HG03103 (cell line): ENCODE data around the gene OR8D2.
"Not testable (repeated sequence)": the region's sequence is repeated elsewhere in the genome, so short reads cannot be mapped to it uniquely, and the experiment has no call there.

Source experiments
- ATAC-seq: cut with Tn5 transposase; IDR thresholded peaks from one replicate; pipeline ENCODE4 v1.9.1; 2021; ENCODE audit warnings: low read depth; ENCODE audit not compliant: unreplicated experiment

The OR8D2 gene

GRCh38 chr11:124294687-124295086 lies 25.3 kb downstream of the OR8D2 start:
- no peak for ATAC-seq

GRCh38 chr11:124285610-124286344 lies 34.2 kb downstream of the OR8D2 start:
- ATAC-seq, result peak; percentile 76

GRCh38 chr11:124278261-124278660 lies 41.7 kb downstream of the OR8D2 start:
- ATAC-seq, result no peak

DNA sequence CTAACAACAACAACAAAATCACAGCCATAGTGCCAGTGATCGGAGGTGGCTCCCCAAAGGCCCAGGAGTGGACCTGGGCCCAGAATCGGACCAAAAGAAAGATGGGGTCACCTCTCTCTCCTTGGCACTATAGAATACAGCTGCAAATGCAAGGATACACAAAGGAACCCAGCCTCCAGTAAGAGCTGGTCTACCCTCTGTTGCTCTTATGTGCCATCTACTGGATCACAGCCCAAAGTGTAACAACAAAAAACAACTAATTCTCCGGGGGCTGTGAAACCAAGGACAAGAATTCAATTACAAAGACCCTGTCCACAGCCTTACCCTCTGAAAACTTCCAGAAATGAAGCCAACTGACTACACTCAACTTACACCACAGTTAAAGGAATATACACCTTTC lies 42.2 kb downstream of the OR8D2 start:
- ATAC-seq, result no peak

- no peak for ATAC-seq
Measured at GRCh38 chr11:124277207-124277606, 42.8 kb downstream of the OR8D2 start.

DNA sequence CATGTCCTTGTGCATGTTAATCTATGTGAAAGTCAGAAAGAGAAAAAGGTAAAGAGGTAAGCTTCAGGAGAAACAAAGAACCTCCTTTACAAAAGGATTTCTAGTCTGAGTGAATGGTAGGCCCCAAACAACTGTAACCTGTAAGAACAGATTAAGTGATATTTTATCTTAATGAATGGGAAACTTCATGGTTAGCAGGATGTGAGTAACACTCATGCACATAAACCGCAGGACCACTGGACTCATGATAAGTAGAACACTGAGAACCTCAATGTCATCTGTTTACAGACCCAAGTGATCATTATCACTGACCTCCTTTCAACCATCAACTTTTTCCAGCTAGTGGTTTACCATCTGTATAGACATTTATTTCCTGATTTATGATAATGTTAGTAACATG lies 43.9 kb downstream of the OR8D2 start:
- no peak for ATAC-seq

- ATAC-seq, result no peak
Measured at GRCh38 chr11:124274000-124274399, 46.0 kb downstream of the OR8D2 start.

DNA sequence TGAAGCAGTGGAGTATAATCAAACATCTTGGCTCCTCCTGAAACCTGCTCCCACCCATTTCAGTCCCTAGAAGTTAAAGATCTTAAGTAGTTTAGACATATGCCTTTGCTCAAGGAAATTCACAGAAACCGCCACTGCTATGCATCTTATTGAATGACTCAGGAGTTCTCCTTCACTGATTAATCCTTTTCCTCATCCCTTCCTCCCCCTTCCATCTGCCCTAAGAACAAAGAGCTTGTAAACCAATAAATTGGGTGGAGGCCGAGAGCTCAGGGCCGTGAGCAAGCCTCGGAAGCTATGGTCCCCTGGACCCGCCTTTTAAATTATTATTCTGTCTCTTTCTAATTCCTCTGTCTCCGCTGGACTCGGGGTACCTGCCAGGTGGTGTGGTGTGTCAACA lies 49.1 kb downstream of the OR8D2 start:
- not testable (repeated sequence) for ATAC-seq
